Choroid plexus epithelial cell (primary cell): ENCODE results near the gene SLC44A3.

Experiments
- DNase-seq: peaks from one replicate; pipeline ENCODE4 v3.0.0-alpha.2; 2010; ENCODE audit warnings: low read depth
- H3K4me3 ChIP-seq: 2 replicates; pipeline ENCODE4 v1.5.1; 2011; ENCODE audit warnings: low read depth, mild to moderate bottlenecking, control low read depth, low read length, moderate library complexity
- CTCF ChIP-seq: conservative IDR thresholded peaks from 2 replicates; pipeline ENCODE4 v1.5.1; 2011; ENCODE audit warnings: low read depth, mild to moderate bottlenecking, control low read depth, inconsistent platforms, low read length, moderate library complexity

Gene SLC44A3

GRCh38 chr1:94908965-94909364, 88.8 kb downstream of the SLC44A3 start:
- no peak for DNase-seq
- H3K4me3 ChIP-seq = no peak overlapping the region
- TF ChIP-seq CTCF = no peak

- DNase-seq = no peak
- no peak overlapping the region for H3K4me3 ChIP-seq
- no peak for TF ChIP-seq CTCF
Measured at GRCh38 chr1:94909486-94909885, 89.3 kb downstream of the SLC44A3 start.

GRCh38 chr1:94912263-94913184, 92.4 kb downstream of the SLC44A3 start:
- no peak overlapping the region for H3K4me3 ChIP-seq
- TF ChIP-seq CTCF = no peak
- DNase-seq = no peak

- no peak for DNase-seq
- H3K4me3 ChIP-seq = no peak overlapping the region
- TF ChIP-seq CTCF = no peak
Measured at GRCh38 chr1:94917251-94917650, 97.1 kb downstream of the SLC44A3 start.

GRCh38 chr1:94919241-94920030, 99.3 kb downstream of the SLC44A3 start:
- no peak for DNase-seq
- no peak overlapping the region for H3K4me3 ChIP-seq
- no peak for TF ChIP-seq CTCF

- H3K4me3 ChIP-seq = no peak overlapping the region
Measured at GRCh38 chr1:94920061-94920460, 99.9 kb downstream of the SLC44A3 start.

More at GRCh38 chr1:94920061-94920460, 99.9 kb downstream of the SLC44A3 start:
- TF ChIP-seq CTCF = peak; percentile 21
- DNase-seq = no peak
